ENCODE measurements around the gene RABEP1.

RABEP1 gene

DNA sequence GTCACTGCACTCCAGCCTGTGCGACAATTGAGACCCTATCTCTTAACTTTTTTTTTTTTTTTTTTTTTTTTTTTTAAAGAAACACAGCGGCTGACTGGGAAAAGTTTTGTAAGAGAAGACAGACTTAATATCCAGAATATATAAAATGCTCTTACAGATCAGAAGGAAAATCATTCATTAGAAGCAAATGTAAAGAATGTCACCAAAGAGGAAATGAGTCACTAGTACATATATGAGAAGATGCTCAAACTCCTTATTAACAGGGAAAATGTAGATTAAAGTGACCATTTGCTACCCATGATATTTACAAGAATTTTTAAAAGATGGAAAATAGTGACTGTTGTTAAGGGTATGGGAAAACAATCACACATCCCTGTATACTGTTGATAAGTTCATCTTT is 48.9 kb downstream of the RABEP1 start:
- TF ChIP-seq TAF1 (IDR thresholded peaks at IDR 0.05; ENCODE audit: borderline replicate concordance, insufficient read depth, low read length) (no peak), FOXP2 (optimal IDR thresholded peaks at IDR 0.05; ENCODE audit: borderline replicate concordance, extremely low read depth, extremely low read length, insufficient read depth) (no peak), POLR2AphosphoS5 (IDR thresholded peaks at IDR 0.05; ENCODE audit: low read depth, low read length) (no peak), SIN3A (IDR thresholded peaks at IDR 0.05; ENCODE audit: borderline replicate concordance, insufficient read depth, low read length) (no peak)
- TF ChIP-seq, protein P1, sequence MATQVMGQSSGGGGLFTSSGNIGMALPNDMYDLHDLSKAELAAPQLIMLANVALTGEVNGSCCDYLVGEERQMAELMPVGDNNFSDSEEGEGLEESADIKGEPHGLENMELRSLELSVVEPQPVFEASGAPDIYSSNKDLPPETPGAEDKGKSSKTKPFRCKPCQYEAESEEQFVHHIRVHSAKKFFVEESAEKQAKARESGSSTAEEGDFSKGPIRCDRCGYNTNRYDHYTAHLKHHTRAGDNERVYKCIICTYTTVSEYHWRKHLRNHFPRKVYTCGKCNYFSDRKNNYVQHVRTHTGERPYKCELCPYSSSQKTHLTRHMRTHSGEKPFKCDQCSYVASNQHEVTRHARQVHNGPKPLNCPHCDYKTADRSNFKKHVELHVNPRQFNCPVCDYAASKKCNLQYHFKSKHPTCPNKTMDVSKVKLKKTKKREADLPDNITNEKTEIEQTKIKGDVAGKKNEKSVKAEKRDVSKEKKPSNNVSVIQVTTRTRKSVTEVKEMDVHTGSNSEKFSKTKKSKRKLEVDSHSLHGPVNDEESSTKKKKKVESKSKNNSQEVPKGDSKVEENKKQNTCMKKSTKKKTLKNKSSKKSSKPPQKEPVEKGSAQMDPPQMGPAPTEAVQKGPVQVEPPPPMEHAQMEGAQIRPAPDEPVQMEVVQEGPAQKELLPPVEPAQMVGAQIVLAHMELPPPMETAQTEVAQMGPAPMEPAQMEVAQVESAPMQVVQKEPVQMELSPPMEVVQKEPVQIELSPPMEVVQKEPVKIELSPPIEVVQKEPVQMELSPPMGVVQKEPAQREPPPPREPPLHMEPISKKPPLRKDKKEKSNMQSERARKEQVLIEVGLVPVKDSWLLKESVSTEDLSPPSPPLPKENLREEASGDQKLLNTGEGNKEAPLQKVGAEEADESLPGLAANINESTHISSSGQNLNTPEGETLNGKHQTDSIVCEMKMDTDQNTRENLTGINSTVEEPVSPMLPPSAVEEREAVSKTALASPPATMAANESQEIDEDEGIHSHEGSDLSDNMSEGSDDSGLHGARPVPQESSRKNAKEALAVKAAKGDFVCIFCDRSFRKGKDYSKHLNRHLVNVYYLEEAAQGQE (IDR thresholded peaks at IDR 0.05; ENCODE audit: insufficient read depth in 1 of 2, low read depth in 2 of 2, low read length in 2 of 2), result no peak

DNA sequence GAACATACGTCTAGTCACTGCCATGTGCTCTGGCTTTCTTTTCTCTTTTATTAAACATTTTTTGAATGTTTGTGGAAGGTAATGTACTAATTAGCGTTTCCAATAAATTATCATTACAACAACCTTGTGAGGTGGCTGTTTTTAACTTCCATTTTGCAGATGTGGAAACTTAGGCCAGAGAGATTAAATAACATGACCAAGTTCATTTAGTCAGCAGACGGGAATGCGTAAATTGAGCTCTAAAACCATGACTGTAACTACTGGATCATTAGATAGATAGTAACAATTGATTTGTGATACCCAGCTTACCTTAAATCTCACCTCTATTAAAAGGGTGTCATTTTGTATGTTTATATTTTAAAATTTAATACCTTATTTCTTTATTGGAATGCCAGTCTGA is 49.4 kb downstream of the RABEP1 start:
- TF ChIP-seq, protein P1 (IDR thresholded peaks at IDR 0.05; ENCODE audit: insufficient read depth in 1 of 2, low read depth in 2 of 2, low read length in 2 of 2), result no peak
- no peak for TF ChIP-seq POLR2AphosphoS5 (IDR thresholded peaks at IDR 0.05; ENCODE audit: low read depth, low read length)

DNA sequence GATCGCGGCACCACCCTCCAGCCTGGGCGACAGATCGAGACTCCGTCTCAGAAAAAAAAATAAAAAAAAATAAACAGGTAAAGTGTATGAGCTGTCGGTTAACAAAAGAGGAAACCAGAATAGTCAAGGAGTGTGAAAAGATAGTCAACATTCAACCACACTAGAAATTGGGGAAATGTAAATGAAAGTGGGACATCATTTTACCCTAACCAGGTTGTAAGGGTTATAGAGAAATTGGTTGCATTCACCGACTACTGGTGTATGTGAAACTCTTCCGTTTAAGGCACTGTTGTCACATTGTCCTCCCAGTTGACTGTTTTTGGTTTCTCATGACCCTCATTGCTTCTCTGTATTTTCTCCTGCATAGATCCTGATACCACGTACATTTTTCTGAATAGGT is 62.8 kb downstream of the RABEP1 start:
- no peak for TF ChIP-seq SIN3A (IDR thresholded peaks at IDR 0.05; ENCODE audit: borderline replicate concordance, insufficient read depth, low read length)
- no peak for TF ChIP-seq POLR2AphosphoS5 (IDR thresholded peaks at IDR 0.05; ENCODE audit: low read depth, low read length)
- TF ChIP-seq, protein P1 (IDR thresholded peaks at IDR 0.05; ENCODE audit: insufficient read depth in 1 of 2, low read depth in 2 of 2, low read length in 2 of 2), result no peak
- TF ChIP-seq FOXP2 (optimal IDR thresholded peaks at IDR 0.05; ENCODE audit: borderline replicate concordance, extremely low read depth, extremely low read length, insufficient read depth), result no peak
- TF ChIP-seq TAF1 (IDR thresholded peaks at IDR 0.05; ENCODE audit: borderline replicate concordance, insufficient read depth, low read length), result no peak

DNA sequence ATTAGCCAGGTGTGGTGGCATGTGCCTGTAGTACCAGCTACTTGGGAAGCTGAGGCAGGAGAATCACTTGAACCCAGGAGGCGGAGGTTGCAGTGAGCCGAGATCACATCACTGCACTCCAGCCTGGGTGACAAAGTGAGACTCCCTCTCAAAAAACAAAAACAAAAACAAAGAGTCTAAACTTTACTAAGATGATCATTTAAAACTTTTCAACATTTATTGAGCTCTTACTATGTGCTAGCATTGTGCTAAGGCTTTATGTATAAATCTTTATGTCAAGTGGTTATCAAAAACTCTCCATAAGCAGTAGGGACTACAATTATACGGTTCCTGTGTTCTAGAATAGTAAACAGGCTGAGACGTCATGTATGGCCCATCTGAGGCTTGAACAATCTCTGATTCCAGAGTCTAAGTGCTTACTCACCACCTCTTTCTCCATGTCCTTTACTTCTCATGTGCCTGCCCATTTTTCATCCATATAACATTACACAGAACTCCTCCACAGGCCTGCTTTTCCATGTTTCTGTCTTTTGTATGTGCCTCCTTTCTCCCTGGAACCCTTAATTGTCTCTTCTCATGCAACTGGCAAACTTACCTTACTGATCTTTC is 70.7 kb downstream of the RABEP1 start:
- TF ChIP-seq TAF1 (IDR thresholded peaks at IDR 0.05; ENCODE audit: borderline replicate concordance, insufficient read depth, low read length), result no peak
- TF ChIP-seq FOXP2 (optimal IDR thresholded peaks at IDR 0.05; ENCODE audit: borderline replicate concordance, extremely low read depth, extremely low read length, insufficient read depth), result no peak
- TF ChIP-seq, protein P1 (IDR thresholded peaks at IDR 0.05; ENCODE audit: insufficient read depth in 1 of 2, low read depth in 2 of 2, low read length in 2 of 2), result no peak
- TF ChIP-seq POLR2AphosphoS5 (IDR thresholded peaks at IDR 0.05; ENCODE audit: low read depth, low read length), result no peak

DNA sequence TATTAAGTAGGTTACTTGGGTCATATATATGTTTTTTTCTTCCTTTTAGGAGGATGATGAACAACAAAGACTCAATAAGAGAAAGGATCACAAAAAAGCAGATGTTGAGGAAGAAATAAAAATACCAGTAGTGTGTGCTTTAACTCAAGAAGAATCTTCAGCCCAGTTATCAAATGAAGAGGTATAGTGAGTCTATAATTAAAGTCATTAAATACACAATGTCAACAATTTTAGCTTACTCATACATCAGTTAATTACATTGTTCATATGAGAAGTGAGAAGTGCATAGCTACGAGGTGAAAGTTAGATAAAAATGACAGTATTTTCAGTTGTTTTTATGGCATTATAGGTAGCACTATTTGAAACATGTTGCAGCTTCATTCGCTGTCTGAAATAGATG is 72.2 kb downstream of the RABEP1 start:
- no peak for TF ChIP-seq FOXP2 (optimal IDR thresholded peaks at IDR 0.05; ENCODE audit: borderline replicate concordance, extremely low read depth, extremely low read length, insufficient read depth)
- TF ChIP-seq, protein P1 (IDR thresholded peaks at IDR 0.05; ENCODE audit: insufficient read depth in 1 of 2, low read depth in 2 of 2, low read length in 2 of 2), result no peak
